Kidney tubule cell (primary cell): ENCODE measurements around the gene DPT.
A peak's percentile ranks its signal among the peaks of the same experiment; 100 is the strongest.

Source experiments
- DNase-seq: peaks from one replicate; pipeline ENCODE4 v3.0.0-alpha.2; 2018; ENCODE audit warnings: low spot score

DPT gene

DNA sequence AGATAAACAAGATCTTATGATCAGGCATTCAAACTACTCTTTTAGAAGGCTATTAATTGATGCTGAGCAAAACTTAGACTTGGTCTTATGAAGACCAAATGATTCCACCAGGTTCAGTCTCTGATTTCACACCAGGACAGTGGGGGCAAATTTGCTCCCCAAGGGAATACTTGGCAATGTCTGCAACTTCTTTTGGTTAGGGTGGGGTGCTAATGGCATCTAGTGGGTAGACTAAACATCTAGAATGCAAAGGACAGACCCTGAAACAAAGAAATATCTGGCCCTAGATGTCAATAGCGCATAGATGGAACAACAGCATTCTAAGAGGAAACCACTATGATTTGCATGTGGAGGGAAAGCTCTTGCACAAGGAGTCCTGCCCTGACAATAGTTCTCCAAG is 30.6 kb downstream of the DPT start:
- DNase-seq, result no peak

DNA sequence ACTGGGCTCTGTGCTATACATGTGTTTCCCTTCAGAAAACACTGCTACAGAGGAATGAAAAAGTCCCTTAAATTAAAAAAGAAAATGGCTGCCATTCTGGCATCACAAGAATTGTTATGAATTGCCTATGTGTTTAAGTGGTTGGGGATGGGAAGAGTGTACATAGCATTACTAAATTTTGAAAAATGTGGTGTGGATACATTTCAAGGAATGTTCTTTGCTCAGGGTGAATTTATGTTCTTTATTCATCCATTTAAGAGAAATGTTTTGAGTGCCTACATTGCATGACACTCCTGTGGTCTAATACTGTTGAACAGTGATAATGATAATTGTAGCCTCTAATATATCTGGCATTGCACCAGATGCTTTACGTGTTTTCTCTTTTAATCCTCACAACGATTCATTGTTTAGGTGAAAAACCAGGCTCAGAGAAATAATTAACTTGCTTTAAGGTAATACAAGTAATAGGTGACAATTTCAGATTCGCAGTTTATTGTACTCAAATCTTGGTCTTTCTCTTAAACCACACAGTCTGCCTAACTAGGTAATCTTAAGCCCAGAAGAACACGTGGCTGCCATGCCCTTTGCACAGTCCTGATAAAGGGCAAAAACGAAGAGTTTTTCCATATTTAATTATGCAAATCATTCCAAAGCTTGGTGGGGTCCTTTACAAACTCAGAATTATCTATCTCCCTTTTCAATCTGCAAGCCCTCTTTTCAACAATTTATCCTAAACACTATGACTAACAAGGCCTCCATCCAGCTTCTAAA is 31.5 kb downstream of the DPT start:
- DNase-seq, result no peak

DNA sequence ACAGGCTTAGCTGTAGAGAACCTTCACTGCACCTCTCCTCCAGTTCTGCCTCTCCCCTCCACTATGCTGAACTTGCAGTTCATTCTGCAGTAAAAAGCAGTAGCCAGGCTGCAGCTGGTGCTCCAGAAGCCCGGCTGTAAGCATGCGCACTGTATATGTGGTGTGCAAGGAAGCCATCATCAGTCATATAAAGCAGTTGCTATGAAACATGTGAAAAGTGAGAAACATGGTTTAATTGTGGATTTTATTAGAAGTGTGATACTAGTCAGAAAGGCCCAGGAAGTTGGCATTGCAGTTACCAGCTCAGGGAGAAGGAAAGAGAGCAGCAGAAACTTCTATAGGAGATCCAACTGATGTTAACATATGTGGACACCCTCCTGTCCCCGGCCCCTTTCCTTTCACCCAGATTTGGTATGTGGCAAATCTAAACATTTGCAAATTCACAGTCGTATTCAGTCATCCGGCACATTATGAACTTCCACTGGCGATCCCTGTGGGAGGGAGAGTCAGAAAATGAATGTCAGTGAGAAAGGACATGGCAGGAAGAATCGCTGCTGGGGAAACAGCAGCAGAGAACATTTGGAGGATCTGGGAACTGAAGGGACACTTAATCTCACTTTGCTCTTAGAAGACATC is 32.8 kb downstream of the DPT start:
- no peak for DNase-seq

DNA sequence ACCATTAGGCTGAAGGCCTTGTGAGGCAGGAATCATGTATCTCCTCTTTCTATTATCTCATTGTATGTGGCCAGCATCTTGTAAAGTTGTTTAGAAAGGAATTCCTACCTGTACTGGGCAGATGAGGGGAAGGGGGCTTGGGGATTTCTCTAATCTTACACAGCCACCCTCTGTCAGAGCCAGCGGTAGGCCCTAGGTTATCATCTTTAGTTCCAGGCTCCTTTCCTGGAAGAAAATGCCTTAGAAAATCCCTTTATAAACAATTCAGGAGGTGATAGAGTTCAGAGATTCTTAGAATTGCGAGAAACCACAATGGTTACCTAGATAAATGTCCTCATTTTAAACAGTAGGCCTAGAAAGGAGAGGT is 35.2 kb downstream of the DPT start:
- no peak for DNase-seq

DNA sequence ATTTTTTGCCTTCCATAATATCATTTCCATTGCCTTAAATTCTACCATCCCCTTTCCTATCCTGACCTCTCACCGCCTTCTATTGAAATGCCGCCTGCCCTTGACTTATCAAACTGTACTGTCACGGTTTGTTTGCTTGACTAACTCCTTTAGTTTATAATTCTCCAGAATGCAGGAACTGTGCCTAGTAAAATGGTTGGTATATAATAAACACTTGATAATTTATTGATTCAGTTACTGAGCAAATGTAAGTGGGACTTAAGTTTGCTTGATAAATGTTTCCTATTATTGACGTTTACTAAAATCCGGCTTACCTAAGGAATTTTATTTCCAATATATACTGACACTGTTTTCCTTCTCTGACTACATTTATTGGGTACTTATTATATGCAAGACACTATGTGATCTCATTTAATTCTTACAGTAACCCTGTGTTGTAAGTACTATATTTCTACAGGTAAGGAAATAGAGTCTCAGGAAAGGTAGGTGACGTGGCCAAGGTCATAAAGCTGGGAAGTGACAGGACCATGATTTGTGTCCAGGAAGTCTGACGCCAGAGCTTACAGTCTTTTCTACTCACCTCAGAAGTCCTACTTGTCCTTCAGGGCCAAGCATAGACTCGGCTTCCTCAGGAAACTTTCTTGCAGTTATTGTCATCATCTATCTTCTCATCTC is 35.7 kb downstream of the DPT start:
- peak; percentile 47 for DNase-seq

DNA sequence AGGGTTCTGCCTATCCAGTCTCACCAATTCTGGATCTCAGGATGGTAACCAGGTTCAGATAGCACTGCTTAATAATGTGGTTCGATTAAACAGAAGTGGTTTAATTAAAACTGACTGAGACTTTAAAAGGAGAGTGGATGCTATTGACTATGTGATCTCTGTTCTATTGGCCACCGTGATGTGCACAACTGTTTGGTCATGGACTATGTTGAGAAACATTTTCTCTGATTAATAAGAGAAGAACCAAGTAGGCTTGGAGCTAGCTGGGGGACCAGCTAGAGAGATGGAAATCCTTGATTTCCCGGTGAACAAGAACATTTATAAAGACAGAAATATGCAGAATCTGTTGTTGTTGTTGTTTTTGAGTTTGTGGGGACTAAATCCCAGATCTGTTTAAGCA is 36.5 kb downstream of the DPT start:
- no peak for DNase-seq

DNA sequence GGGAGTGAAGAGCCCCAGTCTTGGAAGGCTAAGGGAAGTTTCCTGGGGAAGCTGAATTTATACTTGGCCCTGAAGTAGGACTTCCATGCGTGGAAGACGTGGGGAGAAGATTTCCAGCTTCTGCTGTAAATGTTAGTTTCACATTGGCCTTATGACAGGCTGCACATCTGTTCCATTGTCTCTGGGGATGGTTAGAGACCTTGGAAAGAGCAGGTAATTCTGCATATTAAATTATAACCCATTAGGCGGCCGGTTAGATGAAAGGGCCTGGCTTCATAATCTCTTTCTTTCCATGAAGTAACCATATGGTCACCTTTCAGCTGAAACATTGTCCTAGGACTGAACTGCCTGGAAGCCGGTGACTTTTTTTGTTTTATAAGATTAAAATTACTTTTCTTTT is 37.5 kb downstream of the DPT start:
- DNase-seq, result no peak

DNA sequence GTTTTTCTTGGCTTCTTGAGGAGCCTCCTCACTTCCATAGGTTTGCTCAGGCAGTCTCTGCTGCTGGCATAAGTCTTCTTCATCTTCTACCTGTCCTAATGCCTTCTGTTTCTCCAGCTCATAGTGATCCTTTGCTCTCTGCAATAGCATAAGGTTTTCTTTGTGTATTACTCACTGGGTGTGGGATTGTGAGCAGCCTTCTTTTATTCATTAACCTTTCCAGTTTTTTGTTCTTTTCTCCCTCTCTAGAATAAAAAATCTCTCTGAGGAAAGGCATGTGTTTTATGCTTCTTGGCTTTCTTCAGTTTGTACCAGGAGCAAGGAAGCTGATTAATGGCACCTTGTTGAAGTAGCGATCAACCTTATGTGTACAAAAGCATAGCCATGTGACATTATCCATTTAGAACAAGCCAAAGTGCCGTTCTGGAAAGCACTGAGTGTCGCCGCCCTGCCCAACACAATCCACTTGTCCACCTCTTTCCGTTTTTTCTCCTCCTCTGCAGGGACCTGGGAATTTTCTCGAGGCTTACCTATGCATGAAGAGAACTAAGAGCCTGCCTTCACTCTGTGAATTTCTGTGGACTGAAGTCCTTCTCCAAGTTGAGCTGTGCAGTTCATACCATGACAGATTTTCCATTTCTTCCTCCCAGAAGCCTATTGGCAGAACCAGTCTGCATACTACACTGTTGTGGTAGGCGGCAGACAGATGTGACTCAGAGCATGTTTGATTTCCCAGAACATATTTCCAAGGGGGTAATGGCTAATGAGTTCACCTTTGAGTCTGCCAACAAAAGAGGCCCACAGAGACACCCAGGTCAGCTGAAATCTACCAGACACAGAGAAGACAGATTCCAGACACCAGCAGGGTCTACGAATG is 39.0 kb downstream of the DPT start:
- DNase-seq, result peak; percentile 90

DNA sequence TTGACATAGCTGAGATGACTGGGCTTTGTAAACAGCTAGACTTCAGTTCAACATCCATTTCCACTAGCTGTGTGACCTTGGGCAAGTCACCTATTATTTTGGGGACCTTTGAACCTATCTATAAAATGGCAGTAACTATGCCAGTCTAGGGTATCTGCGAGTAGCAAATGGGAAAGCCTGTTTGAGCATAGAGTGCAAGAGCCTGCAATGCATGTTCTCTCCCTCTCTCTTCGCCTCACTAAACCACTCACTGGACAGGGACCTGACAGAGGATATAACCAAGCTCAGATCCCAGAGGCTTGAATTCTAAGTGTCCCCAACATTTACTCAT is 39.7 kb downstream of the DPT start:
- DNase-seq, result no peak

DNA sequence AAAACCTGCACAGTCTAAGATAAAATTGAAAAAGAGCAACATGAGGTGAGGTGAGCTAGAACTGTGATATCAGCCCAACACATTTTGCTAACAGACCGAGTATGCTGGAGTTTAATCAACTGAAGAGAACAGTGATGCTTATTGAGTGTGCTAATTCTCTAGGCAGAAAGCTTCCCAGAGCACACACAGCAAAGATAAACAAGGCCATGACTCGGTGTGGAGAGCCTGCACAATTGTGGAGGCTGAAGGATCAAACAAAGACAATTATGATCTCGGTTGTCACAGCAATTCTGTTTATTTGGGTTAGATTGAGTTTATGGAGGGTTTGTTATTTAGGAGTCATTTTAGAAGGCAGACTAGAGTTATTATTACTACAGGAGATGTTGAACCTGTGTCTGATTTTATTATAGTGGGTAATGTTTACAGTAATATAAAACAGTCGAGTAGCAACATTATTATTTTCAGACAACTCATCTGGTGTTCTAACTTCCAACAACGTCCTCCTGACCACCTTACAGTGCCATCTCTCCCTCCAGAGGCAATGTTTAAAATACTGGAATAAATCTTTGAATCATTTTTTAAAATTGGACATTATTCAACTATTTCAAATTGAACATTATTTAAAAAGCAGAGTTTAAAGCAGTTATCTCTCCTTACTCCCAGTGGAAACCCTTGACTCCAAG is 40.2 kb downstream of the DPT start:
- peak; percentile 48 for DNase-seq

DNA sequence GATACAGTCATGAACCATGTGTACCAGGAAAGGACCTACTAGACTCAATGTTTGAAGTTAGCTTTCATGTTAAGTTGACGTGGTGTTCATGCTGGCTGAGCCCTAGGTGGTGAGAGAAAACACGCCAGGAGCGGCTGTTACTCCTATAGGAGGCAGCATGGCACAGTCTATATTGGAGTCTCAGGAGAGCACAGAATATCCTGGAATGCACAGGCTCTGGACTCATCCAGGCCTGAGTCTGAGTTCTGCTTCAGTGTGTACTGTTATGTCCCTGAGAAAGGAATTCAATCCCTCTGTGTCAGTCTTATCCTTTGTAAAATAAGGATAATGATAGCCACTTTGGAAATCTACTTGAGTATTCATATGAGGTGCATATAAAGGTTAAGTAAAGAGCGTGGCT is 41.2 kb downstream of the DPT start:
- DNase-seq, result peak; percentile 9

DNA sequence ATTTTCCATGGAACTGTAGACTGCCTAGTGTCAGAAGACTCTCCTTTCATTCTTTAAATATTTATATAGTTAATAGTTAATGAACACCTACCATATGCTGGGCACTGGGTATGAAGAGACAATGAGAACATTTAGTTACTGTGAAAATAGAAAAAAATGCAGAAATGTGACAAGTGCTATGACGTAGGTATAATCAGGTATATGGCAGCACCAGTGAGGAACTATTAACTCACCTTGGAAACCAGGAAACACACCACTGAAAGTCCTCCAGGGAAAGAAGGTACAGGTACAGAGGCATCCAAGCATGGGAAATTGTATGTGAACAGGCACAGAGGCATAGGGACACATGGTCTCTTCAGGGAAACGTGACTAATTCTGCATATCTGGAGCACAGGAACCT is 42.3 kb downstream of the DPT start:
- peak; percentile 95 for DNase-seq

DNA sequence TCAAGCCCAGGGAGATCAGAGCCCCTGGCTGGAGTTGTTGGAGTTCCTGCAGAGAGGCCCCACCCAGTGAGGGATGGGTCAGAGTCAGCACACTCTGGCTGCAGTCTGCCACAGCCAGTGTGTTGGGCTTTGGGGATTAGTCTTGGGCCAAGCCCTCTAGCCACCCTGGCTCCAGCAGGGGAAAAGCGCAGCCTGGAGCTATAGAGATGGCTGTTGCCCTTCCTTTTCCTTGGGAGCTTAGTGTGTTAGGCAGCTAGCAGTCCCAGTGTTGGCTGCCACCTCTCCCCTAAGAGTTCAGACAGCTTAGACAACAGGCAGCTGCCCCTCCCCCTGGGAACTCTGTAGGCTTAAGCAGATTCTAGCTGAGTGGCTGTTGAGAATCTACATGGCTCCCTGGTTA is 45.1 kb downstream of the DPT start:
- DNase-seq, result no peak

DNA sequence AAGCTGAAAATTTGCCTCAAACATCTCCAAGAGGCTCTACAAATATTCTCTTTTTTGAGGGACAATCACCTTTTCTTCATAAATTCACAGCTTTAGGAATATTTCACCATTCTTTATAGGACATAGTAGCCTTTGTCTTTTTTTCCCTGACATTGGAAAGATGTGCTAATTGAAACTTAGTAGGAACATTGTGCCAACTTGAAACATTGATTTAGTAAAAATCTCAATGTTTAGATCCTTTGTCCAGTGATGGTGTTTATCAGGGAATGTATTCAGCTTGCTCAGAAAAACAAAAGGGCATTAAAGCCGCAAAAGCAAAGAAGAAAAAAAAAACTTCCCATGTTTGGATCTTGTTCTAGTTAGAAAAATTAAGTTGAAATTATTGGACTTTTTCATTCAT is 52.1 kb downstream of the DPT start:
- DNase-seq, result no peak

DNA sequence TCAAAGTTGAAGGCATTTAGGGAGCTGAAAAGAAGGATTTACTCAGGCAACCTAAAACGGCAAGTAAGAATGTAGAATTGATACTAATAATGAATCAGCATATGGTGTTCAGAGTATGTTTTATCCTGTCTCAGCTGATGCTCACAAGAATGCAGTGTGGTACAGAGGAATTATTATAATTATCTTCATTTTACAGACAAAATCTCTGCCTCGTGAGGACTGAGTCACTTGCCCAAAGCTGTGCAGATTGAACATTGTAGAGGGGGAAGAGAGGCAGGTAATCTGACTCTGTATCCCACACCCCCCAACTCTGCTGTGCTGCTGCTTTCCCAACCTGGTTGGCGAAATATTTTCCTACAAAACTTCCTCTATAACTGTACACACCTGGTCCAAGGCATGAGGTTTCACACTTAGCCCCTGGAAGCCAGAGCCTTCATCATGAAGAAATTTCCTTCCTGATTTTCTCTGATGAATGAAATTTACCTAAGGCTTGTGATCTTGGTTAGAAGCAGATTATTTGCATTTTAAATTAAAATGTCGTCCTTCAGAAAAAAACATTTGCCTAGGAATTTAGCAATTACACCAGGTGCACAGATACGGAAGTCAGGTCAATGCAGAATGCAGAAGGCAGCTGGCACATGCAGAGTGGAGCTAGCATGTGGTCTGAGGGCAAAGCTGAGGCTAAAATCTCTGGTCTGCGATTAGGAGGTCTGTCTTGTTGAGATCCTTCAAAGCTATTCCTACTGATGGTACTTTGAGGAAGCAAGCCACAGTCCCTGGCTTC is 52.8 kb downstream of the DPT start:
- DNase-seq, result no peak

DNA sequence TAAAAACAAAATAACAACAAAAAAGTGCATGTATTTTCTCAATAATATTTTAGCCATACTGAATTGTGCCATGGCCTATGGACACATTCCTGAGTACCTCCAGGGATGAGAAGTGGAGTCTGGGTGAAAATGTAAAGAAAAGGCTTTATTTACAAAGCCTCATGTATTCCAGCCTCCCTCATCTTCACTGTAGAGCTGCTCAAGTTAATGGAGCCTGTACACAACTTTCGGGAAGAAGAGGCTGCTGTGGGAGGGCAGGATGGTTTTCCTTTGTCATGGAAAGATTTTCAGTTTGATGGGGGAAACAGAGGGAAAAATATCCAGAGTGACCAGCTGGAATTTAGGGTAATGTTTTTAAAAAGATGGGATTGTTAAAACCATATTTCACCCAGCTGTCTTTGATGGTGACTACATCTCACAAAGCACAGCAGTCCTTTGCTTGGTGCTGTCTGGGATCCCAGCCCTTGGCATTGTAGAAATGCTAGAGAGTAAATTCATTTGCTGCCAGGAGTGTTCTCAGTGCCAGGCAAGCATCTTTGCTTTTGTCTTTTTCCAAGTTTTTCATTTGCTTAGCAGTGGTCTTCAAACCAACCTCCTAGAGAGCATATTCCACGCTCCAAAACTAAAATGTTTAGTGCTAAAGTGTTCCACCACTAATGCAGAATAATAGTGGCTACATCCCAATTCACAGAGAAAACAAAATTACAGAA is 54.9 kb downstream of the DPT start:
- DNase-seq, result no peak

DNA sequence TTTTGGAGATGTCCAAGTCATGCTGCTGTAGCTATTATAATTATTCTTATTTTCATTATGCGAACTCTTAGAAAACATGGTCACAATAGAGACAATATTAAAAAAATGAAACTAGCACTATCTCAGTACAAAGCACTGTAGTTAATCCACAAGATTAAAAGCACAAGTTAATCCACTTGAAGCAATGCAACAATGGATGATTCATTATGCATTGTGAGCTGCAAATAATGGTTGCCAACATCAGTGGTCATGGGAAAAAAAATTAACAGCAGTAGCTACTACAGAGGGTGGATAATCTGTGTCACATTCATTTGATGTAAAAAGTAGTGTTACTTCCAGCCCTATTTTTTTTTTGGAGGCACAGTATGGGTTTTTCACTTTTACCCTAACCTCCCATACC is 56.7 kb downstream of the DPT start:
- DNase-seq, result no peak

DNA sequence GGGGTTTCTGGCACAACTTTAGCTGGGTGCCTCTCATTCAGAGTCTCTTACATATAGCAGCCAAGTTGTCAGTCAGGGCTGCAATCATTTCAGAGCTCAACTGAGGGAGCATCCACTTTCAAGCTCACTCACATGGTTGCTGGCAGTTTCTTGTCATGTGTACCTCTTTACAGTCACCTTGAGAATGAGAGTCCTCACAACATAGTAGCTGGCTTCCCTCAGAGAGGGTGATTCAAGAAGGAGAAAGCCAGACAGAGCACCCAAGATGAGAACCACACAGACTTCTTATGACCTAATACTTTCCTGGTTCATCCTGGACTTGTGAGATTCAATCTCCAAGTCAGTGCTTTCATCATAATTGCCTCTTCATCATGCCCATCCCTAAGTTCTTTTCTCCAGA is 57.2 kb downstream of the DPT start:
- DNase-seq, result no peak

DNA sequence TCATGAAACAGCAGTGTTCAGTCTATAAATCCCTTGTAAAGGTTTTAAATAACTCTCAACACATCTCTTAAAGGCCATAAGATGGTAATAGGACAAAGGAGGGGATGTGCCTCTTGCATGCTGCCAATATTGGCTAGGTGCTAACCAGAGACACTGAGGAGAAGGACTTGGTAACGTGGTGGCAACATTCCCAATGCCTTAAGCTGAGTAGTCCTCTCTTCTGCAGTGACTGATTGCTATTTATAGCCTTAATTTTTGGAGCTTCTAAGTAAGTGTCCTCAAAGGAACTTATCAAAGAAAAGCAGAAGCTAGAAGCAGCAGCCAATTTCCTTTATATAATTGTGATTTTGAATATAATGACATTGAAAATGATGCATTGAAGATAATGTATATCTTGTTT is 63.0 kb downstream of the DPT start:
- DNase-seq, result no peak

DNA sequence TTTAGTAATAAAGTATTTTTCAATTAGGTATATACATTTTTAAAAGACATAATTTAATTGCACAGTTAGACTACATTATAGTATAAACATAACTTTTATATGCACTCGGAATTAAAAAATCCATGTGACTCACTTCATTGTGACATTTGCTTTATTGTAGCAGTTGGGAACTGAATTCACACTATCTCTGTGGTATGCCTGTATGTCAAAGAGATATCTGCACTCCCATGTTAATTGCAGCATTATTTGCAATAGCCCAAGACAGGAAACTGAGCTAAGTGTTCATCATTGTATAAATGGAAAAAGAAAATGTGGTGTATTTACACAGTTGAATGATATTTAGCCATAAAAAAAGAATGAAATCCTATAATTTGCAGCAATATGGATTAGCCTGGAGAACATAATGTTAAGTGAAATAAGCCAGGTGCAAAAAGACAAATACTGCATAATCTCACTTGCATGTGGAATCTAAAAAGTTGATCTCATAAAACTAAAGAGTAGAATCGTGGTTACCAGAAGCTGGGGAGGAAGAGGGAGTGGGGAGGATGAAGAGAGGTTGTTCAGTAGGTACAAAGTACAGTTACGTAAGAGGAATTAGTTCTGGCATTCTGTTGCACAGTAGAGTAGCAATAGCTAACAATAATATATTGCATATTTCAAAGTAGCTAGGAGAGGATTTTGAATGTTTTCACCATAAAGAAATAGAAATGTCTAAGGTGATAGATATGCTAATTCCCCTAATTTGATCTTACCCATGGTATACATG is 64.8 kb downstream of the DPT start:
- no peak for DNase-seq
